ENCODE results near the gene ZP2.
"Not testable (repeated sequence)": the region's sequence is repeated elsewhere in the genome, so short reads cannot be mapped to it uniquely, and the experiment has no call there.

Gene ZP2

DNA sequence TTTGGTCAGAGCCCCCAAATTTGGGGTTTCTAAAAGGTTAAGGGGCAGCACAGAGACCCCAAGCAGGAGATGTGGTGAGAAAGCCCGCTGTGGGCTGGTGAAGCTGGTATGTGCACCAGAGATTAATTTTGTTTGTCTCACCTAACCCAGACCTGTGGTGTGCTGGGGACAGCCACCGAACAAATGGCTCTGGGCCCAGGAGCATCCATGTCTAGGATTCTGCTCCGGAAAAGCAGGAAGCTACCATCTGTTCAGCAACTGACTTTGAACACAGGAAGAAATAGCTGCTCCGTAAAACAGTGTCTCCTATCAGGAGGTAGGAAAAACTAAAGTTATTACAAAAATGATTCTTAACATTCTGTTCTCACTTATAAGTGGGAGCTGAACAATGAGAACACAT, 2.7 kb upstream of the ZP2 start:
- no peak for DNase-seq (ENCODE audit: low spot score)

DNA sequence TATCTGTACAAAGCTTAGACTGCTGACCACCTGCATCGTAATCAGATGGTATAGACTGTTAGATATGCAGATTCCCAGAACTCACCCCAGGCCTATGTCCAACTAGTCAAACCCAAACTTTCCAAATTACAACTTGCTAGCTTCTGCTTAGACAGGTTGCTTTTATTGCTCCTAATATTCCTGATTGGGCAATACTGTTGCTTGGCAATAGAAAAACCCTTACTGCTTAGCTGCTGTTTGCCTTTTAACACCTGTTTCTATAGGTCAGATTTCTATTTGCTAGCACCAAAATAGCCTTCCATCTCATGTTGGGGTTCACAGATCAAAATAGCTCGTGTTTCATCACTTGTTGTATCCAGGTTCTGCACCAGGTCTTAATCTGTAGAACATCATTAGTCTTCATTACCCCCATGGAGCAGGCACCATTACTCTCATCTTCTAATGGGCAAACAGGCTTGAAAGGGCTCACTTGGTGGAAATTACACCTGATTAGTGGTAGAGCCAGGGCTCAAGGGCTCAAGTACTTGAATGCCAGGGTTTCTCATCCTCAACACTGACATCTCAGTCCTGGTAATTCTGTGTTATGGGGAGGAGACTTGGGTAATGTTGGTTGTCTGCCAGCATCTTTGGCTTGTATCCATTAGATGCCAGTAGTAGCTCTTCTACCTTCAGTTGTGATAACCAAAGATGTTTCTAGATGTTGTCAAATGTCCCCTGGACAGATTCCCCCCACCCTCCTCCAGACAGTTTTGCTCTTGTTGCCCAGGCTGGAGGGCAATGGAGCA, 2.7 kb downstream of the ZP2 start:
- no peak for DNase-seq (ENCODE audit: low spot score)

DNA sequence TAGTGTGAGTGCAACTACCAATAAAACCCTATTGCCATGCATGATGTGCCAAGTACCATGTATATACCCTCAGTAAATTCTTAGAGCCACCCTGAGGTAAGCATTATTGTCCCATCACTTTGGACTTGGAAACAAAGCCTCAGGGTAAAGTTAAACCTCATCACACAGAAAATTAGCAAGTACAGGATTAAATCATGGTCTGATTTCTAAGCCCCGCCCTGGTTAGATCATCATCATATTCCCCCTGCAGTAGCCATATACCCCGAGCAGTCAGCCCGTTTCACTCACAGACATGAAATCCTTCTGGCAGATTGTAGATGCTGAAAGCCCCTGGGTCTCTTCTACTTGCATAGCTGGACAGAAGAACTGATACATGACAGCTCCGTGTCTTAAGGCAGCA, 4.8 kb downstream of the ZP2 start:
- no peak for DNase-seq (ENCODE audit: low spot score)

DNA sequence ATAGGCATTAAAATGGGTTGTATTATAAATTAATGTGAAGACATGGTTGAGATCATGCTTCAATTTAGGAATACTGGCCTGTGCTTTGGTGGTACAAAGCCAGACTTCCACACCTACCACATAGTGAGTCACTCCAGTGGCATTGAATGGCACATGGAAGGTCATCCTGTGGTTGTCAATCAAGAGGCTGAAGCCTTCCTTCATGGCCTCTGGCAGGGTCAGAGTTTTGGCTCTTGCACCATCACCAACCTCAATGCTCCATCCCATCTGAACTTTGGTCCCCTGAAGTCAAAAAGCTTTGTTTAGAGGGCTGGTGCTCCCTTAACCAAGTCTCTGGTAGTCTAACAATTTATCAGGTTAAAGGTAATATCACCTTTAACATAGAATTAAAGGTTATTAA, 6.1 kb downstream of the ZP2 start:
- no peak for DNase-seq (ENCODE audit: low spot score)

DNA sequence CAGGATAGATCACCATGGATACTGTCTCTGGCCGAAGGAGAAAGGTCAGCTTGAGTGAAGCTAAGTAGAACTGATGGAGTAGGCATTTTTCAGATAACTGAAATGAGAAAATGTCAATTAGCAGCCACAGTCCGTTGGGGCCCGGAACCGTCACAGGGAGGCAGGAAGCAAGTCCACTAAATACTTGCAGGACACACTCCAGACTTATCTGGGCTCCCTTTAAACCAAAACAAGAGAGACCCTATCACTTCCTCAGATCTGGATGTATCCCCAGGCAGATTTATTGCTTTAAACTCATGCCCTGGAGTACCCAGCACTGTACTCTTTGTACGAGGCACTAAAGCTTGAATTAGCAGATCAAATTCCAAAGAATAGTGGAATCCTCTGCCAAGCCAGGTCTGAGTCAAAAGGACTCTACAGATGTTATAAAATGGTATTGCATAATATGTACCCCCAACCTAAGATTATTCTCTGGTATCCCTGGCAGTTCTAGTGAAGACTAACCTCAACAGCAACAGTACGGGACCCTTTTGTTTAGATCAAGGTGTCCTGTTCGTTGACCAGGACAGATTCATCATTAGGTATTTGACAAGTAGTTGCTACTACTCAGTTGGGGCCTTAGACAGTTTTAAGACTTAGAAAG, 8.1 kb downstream of the ZP2 start:
- no peak for DNase-seq (ENCODE audit: low spot score)

DNA sequence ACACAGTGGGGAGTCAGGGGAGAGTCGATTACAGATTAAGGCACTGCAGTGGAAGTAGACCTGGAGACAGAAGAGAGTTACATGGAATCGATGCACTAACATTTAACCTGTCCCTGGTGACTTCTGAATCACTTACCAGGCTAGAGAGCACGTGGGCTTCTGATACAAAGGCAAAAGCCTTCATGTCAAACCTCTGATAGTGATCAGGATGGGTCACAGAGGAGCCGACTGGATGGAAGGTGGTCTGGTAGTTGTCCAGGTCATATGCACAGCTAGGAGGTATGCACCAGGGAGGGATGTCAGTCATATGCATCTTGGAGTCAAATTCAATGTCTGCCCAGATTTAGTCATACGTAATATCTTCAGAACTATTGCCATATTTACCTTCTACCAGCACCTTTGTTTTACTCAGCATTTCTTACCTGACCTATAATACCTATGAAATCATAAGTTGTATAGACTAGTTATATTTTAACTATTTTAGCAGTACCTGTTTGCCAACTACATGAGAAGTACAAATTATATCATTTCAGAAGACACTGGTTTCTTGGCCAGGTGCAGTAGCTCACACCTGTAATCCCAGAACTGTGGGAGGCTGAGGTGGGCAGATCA, 11.7 kb downstream of the ZP2 start:
- no peak for DNase-seq (ENCODE audit: low spot score)

DNA sequence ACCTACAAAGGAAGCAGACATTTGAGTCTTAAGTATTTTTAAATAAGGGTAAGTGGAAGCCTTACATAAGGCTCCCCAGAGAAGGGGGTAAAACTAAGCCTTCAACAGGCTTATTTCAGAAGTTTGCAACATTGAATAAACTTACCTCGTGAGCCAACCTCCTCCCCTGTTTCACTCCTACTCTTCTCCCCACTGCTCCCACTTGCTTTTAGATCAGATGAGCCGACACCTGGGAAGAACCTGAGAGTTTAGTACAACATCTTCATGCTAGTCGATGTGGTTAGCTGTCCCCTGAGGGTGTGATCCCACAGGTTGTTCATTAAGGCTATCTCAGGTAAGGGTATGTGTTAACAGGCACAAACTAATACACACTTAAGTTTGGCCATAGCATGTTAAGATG, 13.8 kb downstream of the ZP2 start:
- DNase-seq (ENCODE audit: low spot score) = no peak

DNA sequence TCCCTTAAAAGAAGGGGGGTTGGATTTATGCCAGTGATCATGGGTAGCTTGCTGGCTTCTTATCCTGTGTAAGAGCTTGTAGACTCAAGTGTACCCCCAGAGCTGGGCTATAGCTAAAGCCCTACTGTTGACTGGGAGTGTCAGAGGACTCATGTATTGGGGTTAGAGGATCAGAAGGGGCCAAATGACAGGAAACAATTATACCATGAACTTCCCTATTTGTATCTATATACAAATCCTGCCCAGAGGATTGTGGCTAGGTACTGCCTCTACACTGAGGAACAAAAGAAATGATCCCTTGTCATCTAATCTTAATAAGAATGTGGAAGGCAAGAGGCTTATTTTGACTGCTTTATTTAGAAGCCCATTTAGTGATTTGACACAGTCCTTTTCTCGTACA, 14.3 kb downstream of the ZP2 start:
- DNase-seq (ENCODE audit: low spot score) = no peak

DNA sequence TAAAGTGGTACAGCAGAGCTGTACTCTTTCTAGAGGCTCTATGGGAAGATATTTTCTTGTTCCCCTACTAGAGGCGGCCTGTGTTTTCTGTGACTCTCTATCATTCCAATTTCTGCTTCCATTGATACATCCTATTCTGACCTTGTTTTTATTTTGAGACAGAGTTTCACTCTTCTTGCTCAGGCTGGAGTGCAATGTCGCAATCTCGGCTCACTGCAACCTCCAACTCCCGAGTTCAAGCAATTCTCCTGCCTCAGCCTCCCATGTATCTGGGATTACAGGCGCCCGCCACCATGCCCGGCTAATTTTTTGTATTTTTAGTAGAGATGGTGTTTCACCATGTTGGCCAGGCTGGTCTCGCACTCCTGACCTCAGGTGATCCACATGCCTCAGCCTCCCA, 16.0 kb downstream of the ZP2 start:
- DNase-seq (ENCODE audit: low spot score) = not testable (repeated sequence)

DNA sequence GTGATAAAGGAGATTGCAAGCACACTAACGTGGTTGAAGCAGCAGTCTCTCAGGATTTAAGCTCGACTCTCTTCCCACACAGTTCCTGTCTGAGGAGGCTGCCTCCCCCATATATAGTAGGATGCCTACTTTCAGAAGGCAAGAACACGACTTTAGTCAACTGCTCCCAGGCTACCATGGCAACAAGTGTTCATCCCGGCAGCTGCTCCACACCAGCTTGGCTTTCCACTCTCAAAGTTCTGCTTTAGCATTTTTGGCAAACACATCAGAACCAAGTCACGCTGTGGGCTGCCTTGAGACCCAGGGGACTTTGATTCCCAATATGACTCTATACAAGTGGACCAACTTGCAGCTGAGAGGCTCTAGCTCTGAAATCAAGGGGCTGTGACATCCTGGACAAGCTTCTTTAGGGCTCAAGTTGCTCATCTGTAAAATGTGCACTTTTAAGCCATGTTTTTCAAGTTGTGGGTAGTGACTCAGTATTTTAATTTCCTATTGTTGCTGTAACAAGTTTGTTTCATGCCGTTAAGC, 16.5 kb downstream of the ZP2 start:
- no peak for DNase-seq (ENCODE audit: low spot score)

DNA sequence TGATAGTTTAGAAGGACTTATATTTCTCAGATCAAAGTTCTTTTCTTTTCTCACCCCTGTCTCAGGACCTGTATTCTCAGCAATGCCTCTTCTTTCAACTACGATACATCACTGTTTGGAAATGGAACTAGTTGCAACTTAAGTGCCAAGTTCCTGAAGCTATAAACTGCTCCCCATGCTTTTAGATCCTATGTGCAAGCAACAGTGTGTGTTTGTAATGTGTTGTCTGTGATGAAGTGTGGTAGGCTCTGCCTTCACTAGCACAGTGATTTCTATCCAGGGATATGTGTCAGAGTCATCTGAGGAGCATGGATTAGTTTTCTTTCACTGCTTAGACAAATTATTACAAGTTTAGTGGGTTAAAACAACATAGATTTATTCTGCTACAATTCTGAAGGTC, 18.4 kb downstream of the ZP2 start:
- no peak for DNase-seq (ENCODE audit: low spot score)

DNA sequence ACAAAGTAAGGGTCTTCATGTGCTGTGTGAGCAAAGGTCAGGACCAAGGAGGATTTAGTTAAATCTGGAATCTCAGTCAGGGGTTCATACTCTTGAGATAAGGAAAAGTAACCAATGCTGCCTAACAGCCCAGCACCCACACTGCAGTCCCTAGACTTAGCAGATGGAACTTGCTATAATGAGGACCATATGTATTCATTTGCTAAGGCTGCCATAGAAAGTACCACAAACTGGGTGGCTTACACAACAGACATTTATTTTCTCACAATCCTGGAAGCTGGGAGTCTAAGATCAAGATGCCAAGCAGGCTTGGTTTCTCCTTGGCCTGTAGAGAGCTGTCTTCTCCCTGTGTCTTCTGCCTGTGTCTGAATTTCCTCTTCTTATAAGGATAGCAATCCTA, 20.8 kb downstream of the ZP2 start:
- DNase-seq (ENCODE audit: low spot score) = no peak

DNA sequence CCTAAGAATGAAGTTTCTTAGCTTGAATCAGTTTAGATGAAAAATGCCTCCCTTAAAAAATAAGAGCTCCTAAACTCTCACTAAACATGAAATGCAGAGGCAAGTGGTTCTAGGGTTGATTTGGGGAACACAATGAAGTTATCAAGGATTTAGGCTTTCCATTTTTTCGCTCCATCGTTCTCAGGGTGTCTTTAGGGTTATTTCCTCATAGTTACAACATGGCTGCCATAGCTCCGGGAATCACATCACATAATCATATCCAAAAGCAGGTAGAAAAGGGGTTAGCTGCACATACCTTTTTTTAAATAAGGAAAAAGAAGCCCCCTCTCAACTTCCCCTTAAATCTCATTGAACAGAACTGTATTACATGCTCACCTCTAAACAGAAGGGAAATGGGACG, 21.4 kb downstream of the ZP2 start:
- DNase-seq (ENCODE audit: low spot score) = no peak

DNA sequence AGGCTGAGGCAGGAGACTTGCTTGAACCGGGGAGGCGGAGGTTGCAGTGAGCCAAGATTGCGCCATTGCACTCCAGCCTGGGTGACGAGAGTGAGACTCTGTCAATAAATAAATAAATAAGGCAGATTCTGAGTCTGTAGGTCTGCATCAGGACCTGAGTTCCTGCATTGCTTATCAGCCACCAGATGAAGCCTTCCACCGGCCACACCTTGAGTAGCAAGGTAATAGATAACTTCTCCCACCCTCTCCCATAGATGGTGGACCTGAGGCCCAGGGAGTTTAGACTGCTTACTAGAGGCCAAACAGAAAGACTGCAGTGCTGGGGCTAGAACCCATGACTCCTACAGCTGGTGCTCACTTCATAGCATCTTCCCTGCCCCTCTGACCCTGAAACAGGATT, 22.1 kb downstream of the ZP2 start:
- no peak for DNase-seq (ENCODE audit: low spot score)

DNA sequence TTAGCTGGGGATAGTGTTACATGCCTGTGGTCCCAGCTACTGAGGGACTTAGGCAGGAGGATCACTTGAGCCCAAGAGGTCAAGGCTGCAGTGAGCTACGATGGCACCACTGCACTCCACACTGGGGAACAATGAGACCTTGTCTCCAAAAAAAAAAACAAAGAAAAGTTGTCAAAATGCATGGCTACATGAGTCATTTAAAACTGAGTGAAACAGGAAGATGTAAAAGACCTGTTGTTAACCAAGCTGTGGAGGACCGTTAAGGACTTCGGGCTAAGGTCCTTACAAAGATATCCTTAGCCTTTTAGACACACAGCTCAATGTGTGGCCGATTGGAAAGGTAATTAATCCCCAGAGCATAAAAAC, 25.1 kb downstream of the ZP2 start:
- no peak for DNase-seq (ENCODE audit: low spot score)

DNA sequence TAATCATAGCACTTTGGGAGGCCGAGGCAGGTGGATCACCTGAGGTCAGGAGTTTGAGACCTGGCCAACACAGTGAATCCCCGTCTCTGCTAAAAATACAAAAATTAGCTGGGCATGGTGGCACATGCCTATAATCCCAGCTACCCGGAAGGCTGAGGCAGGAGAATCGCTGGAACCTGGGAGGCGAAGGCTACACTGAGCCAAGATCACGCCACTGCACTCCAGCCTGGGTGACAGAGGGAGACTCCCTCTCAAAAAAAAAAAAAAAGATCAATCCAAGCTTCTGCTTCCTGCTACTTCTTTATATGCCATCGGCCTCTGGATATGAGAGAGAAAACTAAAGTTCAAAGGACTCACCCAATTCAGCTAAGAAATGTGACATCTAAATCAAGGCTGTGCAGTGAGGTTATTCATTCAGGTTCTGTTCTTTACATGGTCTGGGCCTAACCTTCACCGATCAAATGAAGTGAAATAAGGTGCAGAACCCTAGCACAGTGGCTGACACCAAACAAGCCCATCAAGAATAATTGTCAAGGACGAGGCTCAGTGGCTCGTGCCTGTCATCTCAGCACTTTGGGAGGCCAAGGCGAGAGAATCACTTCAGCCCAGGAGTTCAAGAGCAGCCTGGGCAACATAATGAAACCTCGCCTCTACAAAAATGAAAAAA, 25.6 kb downstream of the ZP2 start:
- no peak for DNase-seq (ENCODE audit: low spot score)

DNA sequence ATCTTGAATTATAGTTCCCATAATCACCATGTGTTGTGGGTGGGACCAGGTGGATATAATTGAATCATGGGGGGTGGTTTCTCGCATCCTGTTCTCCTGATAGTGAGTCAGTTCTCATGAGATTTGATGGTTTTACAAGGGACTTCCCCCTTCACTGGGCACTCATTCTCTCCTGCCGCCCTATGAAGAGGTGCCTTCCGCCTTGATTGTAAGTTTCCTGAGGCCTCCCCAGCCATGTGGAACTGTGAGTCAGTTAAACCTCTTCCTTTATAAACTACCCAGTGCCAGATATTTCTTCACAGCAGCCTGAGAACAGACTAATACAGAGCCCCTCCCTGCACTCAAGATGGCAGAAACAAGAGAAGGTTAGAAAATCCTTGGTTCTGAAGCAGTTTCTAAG, 26.5 kb downstream of the ZP2 start:
- DNase-seq (ENCODE audit: low spot score) = no peak

DNA sequence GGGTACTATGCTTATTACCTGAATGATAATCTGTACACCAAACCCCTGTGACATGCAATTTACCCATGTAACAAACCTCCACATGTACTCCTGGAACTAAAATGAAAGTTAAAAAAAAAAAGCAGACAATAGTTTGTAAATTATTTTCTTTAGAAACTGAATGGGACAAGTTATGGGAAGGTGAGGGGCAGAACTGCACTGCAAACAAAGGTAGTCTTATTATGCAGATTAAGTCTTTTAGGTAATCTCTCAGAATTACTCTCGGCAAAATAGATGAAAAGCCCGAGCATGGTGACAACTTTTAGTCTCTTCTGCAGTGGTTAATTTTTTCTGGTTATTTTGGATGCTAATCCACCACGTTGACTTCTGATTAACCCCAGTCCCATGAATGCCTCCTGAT, 27.4 kb downstream of the ZP2 start:
- no peak for DNase-seq (ENCODE audit: low spot score)

DNA sequence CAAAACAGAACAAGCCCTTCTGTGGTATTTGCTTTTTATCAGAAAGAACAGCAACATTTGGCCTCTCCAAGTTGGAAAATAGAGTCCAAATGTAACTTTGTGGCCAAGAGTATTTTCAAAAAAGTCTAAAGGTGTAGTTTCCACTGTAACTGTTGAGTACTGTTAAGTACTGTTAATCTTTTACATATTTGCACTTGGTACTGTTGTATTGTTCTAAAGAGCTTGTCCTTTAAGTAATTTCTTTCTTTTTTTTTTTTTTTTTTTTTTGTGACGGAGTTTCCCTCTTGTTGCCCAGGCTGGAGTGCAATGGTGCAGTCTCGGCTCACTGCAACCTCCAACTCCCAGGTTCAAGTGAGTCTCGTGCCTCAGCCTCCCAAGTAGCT, 31.4 kb downstream of the ZP2 start:
- no peak for DNase-seq (ENCODE audit: low spot score)

DNA sequence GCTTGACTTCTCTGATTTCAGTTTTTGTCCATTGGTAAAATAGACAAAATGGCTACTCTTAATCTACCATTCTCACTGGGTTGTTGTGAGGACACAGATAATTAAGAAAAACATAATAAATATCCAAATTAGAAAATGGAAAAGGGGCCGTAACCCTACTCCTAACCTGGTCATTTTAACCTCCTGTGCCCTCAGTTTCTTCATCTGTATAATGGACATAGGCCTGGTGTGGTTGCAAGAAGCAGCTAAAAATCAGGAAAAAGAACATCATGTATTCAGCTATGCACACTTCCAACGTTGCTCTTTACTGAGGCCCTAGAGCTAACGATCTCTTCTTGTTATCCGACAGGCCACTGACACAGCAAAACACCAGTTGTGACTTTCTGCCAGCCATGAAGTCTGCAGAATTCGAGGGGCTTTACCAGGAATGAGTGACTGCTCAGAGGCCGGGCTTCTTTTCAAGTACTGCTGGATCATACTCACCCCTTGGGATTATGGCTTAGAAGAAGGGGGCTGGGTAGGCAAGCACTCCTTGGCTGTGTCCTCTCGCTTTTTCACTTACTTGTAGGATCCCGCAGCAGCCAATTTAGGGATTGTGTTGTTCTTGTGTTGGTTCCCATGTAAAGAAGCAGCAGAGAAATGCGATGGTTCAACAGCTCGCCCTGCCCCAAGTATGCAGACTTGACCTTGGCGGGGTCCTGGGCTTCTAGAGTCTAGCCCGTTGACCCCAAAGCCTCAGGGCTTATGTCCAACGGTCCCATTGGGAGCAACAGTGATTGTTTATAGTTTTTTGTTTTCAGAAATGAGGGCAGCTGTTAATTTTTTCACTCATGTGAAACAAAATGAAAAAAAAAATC, 32.0 kb downstream of the ZP2 start:
- DNase-seq (ENCODE audit: low spot score) = no peak

DNA sequence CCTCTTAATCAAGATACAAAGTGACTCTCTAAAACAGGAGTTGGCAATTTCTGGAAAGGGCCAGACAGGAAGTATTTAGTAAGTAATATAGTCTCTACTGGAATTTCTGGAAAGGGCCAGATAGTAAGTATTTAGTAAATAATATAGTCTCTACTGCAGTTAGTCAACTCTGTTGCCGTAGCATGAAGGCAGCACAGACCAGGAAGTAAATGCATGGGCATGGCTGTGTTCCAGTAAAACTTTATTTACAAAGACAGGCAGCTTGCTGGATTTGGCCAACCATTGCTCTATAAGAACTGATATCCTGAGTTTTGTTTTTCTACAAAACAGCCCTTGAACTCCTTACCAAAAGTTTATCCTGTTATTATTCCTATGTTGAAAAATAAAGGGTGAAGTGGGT, 36.0 kb downstream of the ZP2 start:
- no peak for DNase-seq (ENCODE audit: low spot score)

DNA sequence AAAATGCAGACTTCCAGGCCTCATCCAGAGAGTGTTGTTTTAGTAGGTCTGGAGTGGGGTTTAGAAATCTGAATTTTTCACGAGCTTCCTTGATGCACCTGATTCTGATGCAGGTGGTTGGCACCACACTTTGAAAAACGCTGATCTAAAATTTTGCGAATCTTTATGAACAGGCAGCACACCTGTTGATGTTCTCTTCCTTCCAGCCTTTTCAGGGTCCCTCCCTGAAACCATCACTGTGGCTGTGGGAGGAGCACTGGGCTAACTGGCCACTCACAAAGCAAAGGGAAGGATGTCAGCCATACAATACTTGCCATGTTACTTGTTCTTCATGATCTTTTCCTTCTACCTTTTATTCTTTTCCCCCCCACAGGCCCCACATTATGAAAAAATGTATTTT, 38.7 kb downstream of the ZP2 start:
- no peak for DNase-seq (ENCODE audit: low spot score)

All from ecto neural progenitor cell (in vitro differentiated cells).